HUES48 (cell line): ENCODE data around the gene NDUFB4.

Experiments used
- H3K27ac ChIP-seq: one replicate; pipeline ENCODE4 v1.7.0; 2013; ENCODE audit warnings: low read depth, low read length, inconsistent platforms
- H3K27me3 ChIP-seq: 2 replicates; pipeline ENCODE4 v1.6.1; 2013; ENCODE audit warnings: mild to moderate bottlenecking, low read length; ENCODE audit not compliant: control insufficient read depth, insufficient read depth
- H3K36me3 ChIP-seq: 2 replicates; pipeline ENCODE4 v1.6.1; 2013; ENCODE audit warnings: low read length; ENCODE audit not compliant: control insufficient read depth, insufficient read depth
- H3K4me1 ChIP-seq: 2 replicates; pipeline ENCODE4 v1.6.1; 2013; ENCODE audit warnings: mild to moderate bottlenecking, low read length; ENCODE audit not compliant: control insufficient read depth, insufficient read depth
- H3K4me3 ChIP-seq: 2 replicates; pipeline ENCODE4 v1.5.1; 2013; ENCODE audit warnings: mild to moderate bottlenecking, low read depth, low read length
- H3K9ac ChIP-seq: 2 replicates; pipeline ENCODE4 v1.6.1; 2013; ENCODE audit warnings: mild to moderate bottlenecking, low read depth, low read length, moderate library complexity
- H3K9me3 ChIP-seq: 2 replicates; pipeline ENCODE4 v1.6.1; 2013; ENCODE audit warnings: low read length; ENCODE audit not compliant: control insufficient read depth, insufficient read depth

The NDUFB4 gene

GRCh38 chr3:120560304-120561250, 35.6 kb upstream of the NDUFB4 start:
- peak overlapping the region; percentile 83; the same call in 1 of the 2 replicates for H3K4me3 ChIP-seq
- peak overlapping the region; percentile 48 for H3K27ac ChIP-seq
- no peaks in the 10 kb centered on the region for H3K9me3 ChIP-seq
- H3K4me1 ChIP-seq = peaks cover 25% of the 10 kb centered on the region
- H3K27me3 ChIP-seq = peaks cover 13% of the 10 kb centered on the region
- no peak overlapping the region for H3K9ac ChIP-seq
- no peaks in the 10 kb centered on the region for H3K36me3 ChIP-seq

- peaks cover 26% of the 10 kb centered on the region for H3K4me1 ChIP-seq
- H3K4me3 ChIP-seq = no peak overlapping the region
- H3K9ac ChIP-seq = no peak overlapping the region
- no peaks in the 10 kb centered on the region for H3K9me3 ChIP-seq
- H3K27ac ChIP-seq = no peak overlapping the region
- peaks cover 13% of the 10 kb centered on the region for H3K27me3 ChIP-seq
- no peaks in the 10 kb centered on the region for H3K36me3 ChIP-seq
Measured at GRCh38 chr3:120561251-120562045, 34.7 kb upstream of the NDUFB4 start.

- no peaks in the 10 kb centered on the region for H3K36me3 ChIP-seq
- no peaks in the 10 kb centered on the region for H3K9me3 ChIP-seq
- no peak overlapping the region for H3K4me3 ChIP-seq
- H3K4me1 ChIP-seq = peaks cover 44% of the 10 kb centered on the region
- peaks cover under 1% of the 10 kb centered on the region; the same call in 1 of the 2 replicates for H3K27me3 ChIP-seq
- no peak overlapping the region for H3K27ac ChIP-seq
- H3K9ac ChIP-seq = no peak overlapping the region
Measured at GRCh38 chr3:120563356-120564022, 32.6 kb upstream of the NDUFB4 start.

GRCh38 chr3:120566243-120566975, 29.7 kb upstream of the NDUFB4 start:
- Histone ChIP-seq H3K4me1 (peaks cover 38% of the 10 kb centered on the region), H3K4me3 (no peak overlapping the region), H3K27ac (no peak overlapping the region), H3K9ac (no peak overlapping the region), H3K36me3 (no peaks in the 10 kb centered on the region), H3K9me3 (no peaks in the 10 kb centered on the region), H3K27me3 (no peaks in the 10 kb centered on the region)

GRCh38 chr3:120567370-120568201, 28.6 kb upstream of the NDUFB4 start:
- H3K4me3 ChIP-seq = peak overlapping the region; percentile 18; the same call in 1 of the 2 replicates
- H3K27ac ChIP-seq = peak overlapping the region; percentile 79
- no peaks in the 10 kb centered on the region for H3K36me3 ChIP-seq
- H3K27me3 ChIP-seq = no peaks in the 10 kb centered on the region
- H3K9ac ChIP-seq = 0 out of 2 replicates have a peak overlapping the region, but pooled peaks have one; percentile 30
- H3K4me1 ChIP-seq = peaks cover 34% of the 10 kb centered on the region
- H3K9me3 ChIP-seq = peaks cover 6% of the 10 kb centered on the region; the same call in 1 of the 2 replicates

- Histone ChIP-seq H3K27ac (peak overlapping the region; percentile 79), H3K9me3 (peaks cover 10% of the 10 kb centered on the region; the same call in 1 of the 2 replicates), H3K27me3 (no peaks in the 10 kb centered on the region), H3K4me3 (no peak overlapping the region), H3K9ac (no peak overlapping the region), H3K4me1 (peaks cover 34% of the 10 kb centered on the region), H3K36me3 (no peaks in the 10 kb centered on the region)
Measured at GRCh38 chr3:120568202-120568531, 28.0 kb upstream of the NDUFB4 start.

- H3K4me3 ChIP-seq = no peak overlapping the region
- H3K4me1 ChIP-seq = peaks cover 34% of the 10 kb centered on the region
- H3K27ac ChIP-seq = peak overlapping the region; percentile 79
- no peaks in the 10 kb centered on the region for H3K36me3 ChIP-seq
- no peaks in the 10 kb centered on the region for H3K27me3 ChIP-seq
- H3K9me3 ChIP-seq = peaks cover 10% of the 10 kb centered on the region; the same call in 1 of the 2 replicates
- no peak overlapping the region for H3K9ac ChIP-seq
Measured at GRCh38 chr3:120568598-120568997, 27.5 kb upstream of the NDUFB4 start.

- Histone ChIP-seq H3K9me3 (peaks cover 10% of the 10 kb centered on the region; the same call in 1 of the 2 replicates), H3K27ac (no peak overlapping the region), H3K4me3 (no peak overlapping the region), H3K9ac (no peak overlapping the region), H3K4me1 (peaks cover 34% of the 10 kb centered on the region), H3K36me3 (no peaks in the 10 kb centered on the region), H3K27me3 (no peaks in the 10 kb centered on the region)
Measured at GRCh38 chr3:120569222-120570057, 26.7 kb upstream of the NDUFB4 start.

GRCh38 chr3:120572027-120572426, 24.1 kb upstream of the NDUFB4 start:
- H3K27me3 ChIP-seq = no peaks in the 10 kb centered on the region
- no peaks in the 10 kb centered on the region for H3K36me3 ChIP-seq
- no peak overlapping the region for H3K4me3 ChIP-seq
- peaks cover 10% of the 10 kb centered on the region; the same call in 1 of the 2 replicates for H3K9me3 ChIP-seq
- peaks cover 26% of the 10 kb centered on the region for H3K4me1 ChIP-seq
- H3K27ac ChIP-seq = no peak overlapping the region
- no peak overlapping the region for H3K9ac ChIP-seq
